ENCODE data around the gene TGM6.

TGM6 gene

GRCh38 chr20:2451422-2451821, 70.7 kb downstream of the TGM6 start:
- Histone ChIP-seq H3K4me1 (ENCODE audit: insufficient read depth, low read length, poor library complexity, severe bottlenecking) (no peaks in the 10 kb centered on the region), H3F3A (ENCODE audit: low read depth) (no peaks in the 10 kb centered on the region), H4K20me1 (ENCODE audit: insufficient read depth, low read length, poor library complexity, severe bottlenecking) (no peaks in the 10 kb centered on the region), H2AFZ (ENCODE audit: low read length) (no peak overlapping the region), H3K9ac (ENCODE audit: low read depth, low read length, poor library complexity, severe bottlenecking) (no peak overlapping the region), H3K9me2 (replicated peaks; ENCODE audit: low read depth, low read length) (no peaks in the 10 kb centered on the region), H3K79me2 (ENCODE audit: insufficient read depth, low read length) (no peaks in the 10 kb centered on the region), H3K9me3 (ENCODE audit: insufficient read depth, low read depth, low read length) (no peaks in the 10 kb centered on the region), H3K4me2 (ENCODE audit: low read depth, low read length, poor library complexity, severe bottlenecking) (no peak overlapping the region), H3K36me3 (ENCODE audit: insufficient read depth, low read length) (no peaks in the 10 kb centered on the region), H3K27me3 (ENCODE audit: insufficient read depth, low read length, poor library complexity, severe bottlenecking) (no peaks in the 10 kb centered on the region), H3K4me3 (ENCODE audit: low read length, poor library complexity, severe bottlenecking) (no peak overlapping the region)
- TF ChIP-seq, protein P1, sequence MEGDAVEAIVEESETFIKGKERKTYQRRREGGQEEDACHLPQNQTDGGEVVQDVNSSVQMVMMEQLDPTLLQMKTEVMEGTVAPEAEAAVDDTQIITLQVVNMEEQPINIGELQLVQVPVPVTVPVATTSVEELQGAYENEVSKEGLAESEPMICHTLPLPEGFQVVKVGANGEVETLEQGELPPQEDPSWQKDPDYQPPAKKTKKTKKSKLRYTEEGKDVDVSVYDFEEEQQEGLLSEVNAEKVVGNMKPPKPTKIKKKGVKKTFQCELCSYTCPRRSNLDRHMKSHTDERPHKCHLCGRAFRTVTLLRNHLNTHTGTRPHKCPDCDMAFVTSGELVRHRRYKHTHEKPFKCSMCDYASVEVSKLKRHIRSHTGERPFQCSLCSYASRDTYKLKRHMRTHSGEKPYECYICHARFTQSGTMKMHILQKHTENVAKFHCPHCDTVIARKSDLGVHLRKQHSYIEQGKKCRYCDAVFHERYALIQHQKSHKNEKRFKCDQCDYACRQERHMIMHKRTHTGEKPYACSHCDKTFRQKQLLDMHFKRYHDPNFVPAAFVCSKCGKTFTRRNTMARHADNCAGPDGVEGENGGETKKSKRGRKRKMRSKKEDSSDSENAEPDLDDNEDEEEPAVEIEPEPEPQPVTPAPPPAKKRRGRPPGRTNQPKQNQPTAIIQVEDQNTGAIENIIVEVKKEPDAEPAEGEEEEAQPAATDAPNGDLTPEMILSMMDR (conservative IDR thresholded peaks at IDR 0.05; ENCODE audit: low read length), result no peak
- TF ChIP-seq EZH2phosphoT487 (IDR thresholded peaks at IDR 0.05; ENCODE audit: borderline replicate concordance), result no peak

- H3K9me2 ChIP-seq (replicated peaks; ENCODE audit: low read depth, low read length), result no peaks in the 10 kb centered on the region
- no peaks in the 10 kb centered on the region for H4K20me1 ChIP-seq (ENCODE audit: insufficient read depth, low read length, poor library complexity, severe bottlenecking)
- no peaks in the 10 kb centered on the region for H3K36me3 ChIP-seq (ENCODE audit: insufficient read depth, low read length)
- H3K4me1 ChIP-seq (ENCODE audit: insufficient read depth, low read length, poor library complexity, severe bottlenecking), result no peaks in the 10 kb centered on the region
- no peaks in the 10 kb centered on the region for H3K27me3 ChIP-seq (ENCODE audit: insufficient read depth, low read length, poor library complexity, severe bottlenecking)
- no peak overlapping the region for H2AFZ ChIP-seq (ENCODE audit: low read length)
- H3K4me2 ChIP-seq (ENCODE audit: low read depth, low read length, poor library complexity, severe bottlenecking), result no peak overlapping the region
- H3K9ac ChIP-seq (ENCODE audit: low read depth, low read length, poor library complexity, severe bottlenecking), result no peak overlapping the region
- no peaks in the 10 kb centered on the region for H3K9me3 ChIP-seq (ENCODE audit: insufficient read depth, low read depth, low read length)
- H3K4me3 ChIP-seq (ENCODE audit: low read length, poor library complexity, severe bottlenecking), result no peak overlapping the region
- H3K79me2 ChIP-seq (ENCODE audit: insufficient read depth, low read length), result no peaks in the 10 kb centered on the region
- no peaks in the 10 kb centered on the region for H3F3A ChIP-seq (ENCODE audit: low read depth)
- no peak for TF ChIP-seq EZH2phosphoT487 (IDR thresholded peaks at IDR 0.05; ENCODE audit: borderline replicate concordance)
- TF ChIP-seq, protein P1 (conservative IDR thresholded peaks at IDR 0.05; ENCODE audit: low read length), result peak; percentile 94
Measured at GRCh38 chr20:2451939-2452732, 71.4 kb downstream of the TGM6 start.

DNA sequence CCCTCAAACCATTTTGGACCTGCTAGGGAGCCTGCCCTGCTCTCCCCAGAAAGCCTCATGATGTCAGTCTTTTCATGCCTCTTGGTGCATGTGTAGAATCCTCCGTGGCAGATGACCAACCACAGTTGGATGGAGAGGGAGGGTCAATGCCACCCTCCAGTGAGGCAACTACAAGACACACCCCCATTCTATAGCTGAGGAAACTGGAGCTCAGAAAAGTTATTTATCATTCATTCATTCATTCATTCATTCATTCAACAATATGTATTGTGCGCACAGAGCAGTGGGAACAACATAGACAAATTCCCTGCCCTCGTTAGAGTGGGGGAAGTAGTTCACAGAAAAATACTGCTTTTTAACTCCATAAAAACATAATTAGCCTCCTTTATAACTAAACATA, 73.1 kb downstream of the TGM6 start:
- Histone ChIP-seq H3K4me3 (ENCODE audit: low read length, poor library complexity, severe bottlenecking) (no peak overlapping the region), H3K27me3 (ENCODE audit: insufficient read depth, low read length, poor library complexity, severe bottlenecking) (no peaks in the 10 kb centered on the region), H3F3A (ENCODE audit: low read depth) (0 out of 2 replicates have a peak, but pooled peaks cover 6% of the 10 kb centered on the region), H3K4me2 (ENCODE audit: low read depth, low read length, poor library complexity, severe bottlenecking) (no peak overlapping the region), H3K4me1 (ENCODE audit: insufficient read depth, low read length, poor library complexity, severe bottlenecking) (no peaks in the 10 kb centered on the region), H3K9ac (ENCODE audit: low read depth, low read length, poor library complexity, severe bottlenecking) (no peak overlapping the region), H4K20me1 (ENCODE audit: insufficient read depth, low read length, poor library complexity, severe bottlenecking) (no peaks in the 10 kb centered on the region), H3K36me3 (ENCODE audit: insufficient read depth, low read length) (peaks cover 6% of the 10 kb centered on the region; the same call in 1 of the 2 replicates), H2AFZ (ENCODE audit: low read length) (no peak overlapping the region), H3K79me2 (ENCODE audit: insufficient read depth, low read length) (no peaks in the 10 kb centered on the region), H3K9me2 (replicated peaks; ENCODE audit: low read depth, low read length) (no peaks in the 10 kb centered on the region), H3K9me3 (ENCODE audit: insufficient read depth, low read depth, low read length) (no peaks in the 10 kb centered on the region)
- TF ChIP-seq, protein P1 (conservative IDR thresholded peaks at IDR 0.05; ENCODE audit: low read length), result no peak
- TF ChIP-seq EZH2phosphoT487 (IDR thresholded peaks at IDR 0.05; ENCODE audit: borderline replicate concordance), result no peak

Data from Loucy (cell line).